Endothelial cell of umbilical vein (primary cell): ENCODE results near the gene UPF2. TPM values are rescaled to one million over a fixed set of nuclear protein-coding genes. Genes with fewer than 3 reads are reported as not detected.

Experiments used
- BruUV-seq: library from RNA; stranded (reverse); fragments of 400-500 nt; replicated peaks from 2 replicates; lab custom pipeline; 2021; lab: Mats Ljungman, UMichigan
- CTCF ChIA-PET: fragments of 300-600, 350-600 bp; sonication (Branson Sonifier 250); formaldehyde crosslinking; loops from one replicate; lab custom pipeline; 2021; ENCODE audit warnings: antibody characterized with exemption, inconsistent platforms; lab: Charles Lee
- POLR2A ChIA-PET: fragments of 300-600, 350-600 bp; sonication (Branson Sonifier 250); formaldehyde crosslinking; loops from one replicate; lab custom pipeline; 2021; ENCODE audit warnings: antibody characterized with exemption, inconsistent platforms; lab: Charles Lee
- DNase-seq: peaks from one replicate; pipeline ENCODE4 v3.0.0-alpha.2; 2011; ENCODE audit warnings: low read depth, low spot score
- FAIRE-seq: peaks from 2 replicates; lab custom pipeline; 2011; peaks lifted over from hg19 to GRCh38; lab: Jason Lieb, UNC
- H2AFZ ChIP-seq: 2 replicates; pipeline ENCODE4 v1.6.0; 2012; ENCODE audit warnings: low read depth, low read length, control low read depth, inconsistent platforms
- H3K27ac ChIP-seq: 2 replicates; pipeline ENCODE4 v1.5.1; 2011; ENCODE audit warnings: low read depth, mild to moderate bottlenecking, control low read depth, low read length, moderate library complexity; ENCODE audit not compliant: insufficient read depth
- H3K27me3 ChIP-seq, 2 experiments: 2 replicates each; pipeline versions ENCODE4 v1.6.0 to v1.6.1; 2011; ENCODE audit warnings: low read length in 2 of 2, mixed read lengths in 1 of 2; ENCODE audit not compliant: control insufficient read depth in 2 of 2, insufficient read depth in 2 of 2
- H3K36me3 ChIP-seq, 2 experiments: 2 replicates in 1 of 2; 3 replicates in 1 of 2; pipeline ENCODE4 v1.5.1; 2011; ENCODE audit warnings: low read length in 2 of 2, mild to moderate bottlenecking in 1 of 2, moderate library complexity in 1 of 2; ENCODE audit not compliant: control insufficient read depth in 2 of 2, insufficient read depth in 2 of 2; ENCODE audit errors: extremely low read depth in 1 of 2
- H3K4me1 ChIP-seq: 3 replicates; pipeline ENCODE4 v1.5.1; 2011; ENCODE audit warnings: mild to moderate bottlenecking, low read length; ENCODE audit not compliant: control insufficient read depth, insufficient read depth; ENCODE audit errors: extremely low read depth
- H3K4me2 ChIP-seq: 2 replicates; pipeline ENCODE4 v1.6.1; 2011; ENCODE audit warnings: low read length, control low read depth, mixed read lengths; ENCODE audit not compliant: insufficient read depth
- H3K4me3 ChIP-seq, 3 experiments: fragments of 200-600 bp in 1 of 3; sonication (generic), shearing (Covaris generic) in 1 of 3; replicated peaks in 1 of 3; 2 replicates each; pipeline ENCODE4 v1.5.1; 2011 to 2016; ENCODE audit warnings: control low read depth in 3 of 3, low read length in 3 of 3, mild to moderate bottlenecking in 2 of 3, inconsistent platforms in 1 of 3, low read depth in 1 of 3, moderate library complexity in 1 of 3; ENCODE audit not compliant: insufficient read depth in 1 of 3
- H3K79me2 ChIP-seq: 2 replicates; pipeline ENCODE4 v1.6.0; 2012; ENCODE audit warnings: low read length, inconsistent platforms; ENCODE audit not compliant: control insufficient read depth, insufficient read depth
- H3K9ac ChIP-seq: replicated peaks from 2 replicates; pipeline ENCODE3; 2011; ENCODE audit warnings: low read length, control low read depth; ENCODE audit not compliant: insufficient read depth; ENCODE audit errors: extremely low read depth
- H3K9me1 ChIP-seq: replicated peaks from 3 replicates; pipeline ENCODE4 v1.6.0; 2011; ENCODE audit warnings: mild to moderate bottlenecking, low read length; ENCODE audit not compliant: control insufficient read depth, insufficient read depth; ENCODE audit errors: extremely low read depth
- H3K9me3 ChIP-seq: replicated peaks from 2 replicates; pipeline ENCODE4 v1.5.1; 2012; ENCODE audit warnings: low read length, inconsistent platforms; ENCODE audit not compliant: control insufficient read depth, insufficient read depth
- H4K20me1 ChIP-seq: replicated peaks from 2 replicates; pipeline ENCODE3; 2011; ENCODE audit warnings: mild to moderate bottlenecking, low read length; ENCODE audit not compliant: control insufficient read depth, insufficient read depth; ENCODE audit errors: extremely low read depth
- EZH2 ChIP-seq: IDR thresholded peaks from 2 replicates; pipeline ENCODE4 v1.6.1; 2012; ENCODE audit warnings: borderline replicate concordance, low read depth, mild to moderate bottlenecking, moderate library complexity, low read length, inconsistent platforms; ENCODE audit not compliant: severe bottlenecking
- FOS ChIP-seq: IDR thresholded peaks from 2 replicates; pipeline ENCODE4 v1.6.1; 2011; ENCODE audit warnings: mild to moderate bottlenecking, low read length, moderate library complexity, borderline replicate concordance; ENCODE audit not compliant: insufficient read depth
- GATA2 ChIP-seq: IDR thresholded peaks from 2 replicates; pipeline ENCODE4 v1.7.0; 2011; ENCODE audit warnings: low read depth, mild to moderate bottlenecking, moderate library complexity, mixed read lengths, low read length; ENCODE audit not compliant: insufficient read length, insufficient read depth
- JUN ChIP-seq: IDR thresholded peaks from 2 replicates; pipeline ENCODE4 v1.6.1; 2011; ENCODE audit warnings: borderline replicate concordance, low read depth; ENCODE audit not compliant: insufficient read length, insufficient read depth
- MAX ChIP-seq: IDR thresholded peaks from 2 replicates; pipeline ENCODE4 v1.6.1; 2011; ENCODE audit not compliant: insufficient read depth, insufficient read length
- MYC ChIP-seq: IDR thresholded peaks from one replicate; pipeline ENCODE4 v1.6.1; 2011; ENCODE audit warnings: mild to moderate bottlenecking, low read depth, low read length
- POLR2A ChIP-seq: IDR thresholded peaks from 2 replicates; pipeline ENCODE4 v1.6.1; 2012; ENCODE audit warnings: low read depth, mild to moderate bottlenecking, control low read depth, low read length
- POLR2AphosphoS5 ChIP-seq: IDR thresholded peaks from 2 replicates; pipeline ENCODE4 v1.6.1; 2012; ENCODE audit warnings: low read depth, mild to moderate bottlenecking, control low read depth, low read length, moderate library complexity; ENCODE audit not compliant: insufficient read depth
- dilution Hi-C: fragments of 300-500 bp; cut with MboI; formaldehyde crosslinking; loops from one replicate; pipeline ENCODE4 v1.15.0; 2019; ENCODE audit warnings: low sequenced_read_pairs; ENCODE audit not compliant: extremely low pct_ligation_motif_present
- intact Hi-C: fragments of 100-400 bp; cut with micrococcal nuclease; formaldehyde crosslinking; loops from one replicate; pipeline ENCODE4 v1.10.0; 2022
- polyA plus RNA-seq, 4 experiments: library from polyadenylated mRNA; depleted of rRNA in 3 of 4; stranded (reverse) in 3 of 4; unstranded in 1 of 4; fragments of >200 nt; gene quantifications; 2 replicates each; pipeline versions ENCODE4 v1.2.1 to v1.2.3, GENCODE V29; 2011 to 2012; ENCODE audit warnings: missing spikeins in 1 of 4
- total RNA-seq: library from RNA; stranded (reverse); gene quantifications from 2 replicates; pipeline ENCODE4 v1.2.3, GENCODE V29; 2021
- TF ChIP-seq, protein P1 (sequence below), 2 donors: IDR thresholded peaks; 1 replicate in 1 of 2; 2 replicates in 1 of 2; pipeline ENCODE4 v1.5.1; 2011; ENCODE audit warnings: low read length in 2 of 2, mild to moderate bottlenecking in 2 of 2, moderate library complexity in 2 of 2, control low read depth in 1 of 2, inconsistent platforms in 1 of 2, low read depth in 1 of 2; ENCODE audit not compliant: insufficient read depth in 1 of 2; ENCODE audit errors: extremely low read depth in 1 of 2

UPF2 gene
- total and polyA plus RNA-seq, 2 donors (not counting 3 experiments of a cell fraction or from before 2014, with no cell fraction given): 4.8 to 27.7 TPM

GRCh38 chr10:11910102-11910501 lies 132.5 kb downstream of the UPF2 start:
- no peaks in the 10 kb centered on the region for H3K27me3 ChIP-seq
- H3K79me2 ChIP-seq: no peaks in the 10 kb centered on the region
- no peak overlapping the region for H2AFZ ChIP-seq
- no TSS peak for BruUV-seq
- H3K36me3 ChIP-seq: no peaks in the 10 kb centered on the region
- intact Hi-C loops (no loop called here), dilution Hi-C loops (no loop called here)
- DNase-seq (no peak), FAIRE-seq (no peak)
- H3K4me1 ChIP-seq: no peaks in the 10 kb centered on the region
- no peaks in the 10 kb centered on the region for H3K9me1 ChIP-seq
- H3K4me3 ChIP-seq: no peak overlapping the region
- H3K9me3 ChIP-seq: no peaks in the 10 kb centered on the region
- no peak overlapping the region for H3K9ac ChIP-seq
- no peak overlapping the region for H3K4me2 ChIP-seq
- no peak overlapping the region for H3K27ac ChIP-seq
- no peak for TF ChIP-seq FOS
- TF ChIP-seq GATA2: no peak
- TF ChIP-seq MYC: no peak
- no peak for TF ChIP-seq POLR2AphosphoS5
- TF ChIP-seq MAX: no peak
- TF ChIP-seq, protein P1, sequence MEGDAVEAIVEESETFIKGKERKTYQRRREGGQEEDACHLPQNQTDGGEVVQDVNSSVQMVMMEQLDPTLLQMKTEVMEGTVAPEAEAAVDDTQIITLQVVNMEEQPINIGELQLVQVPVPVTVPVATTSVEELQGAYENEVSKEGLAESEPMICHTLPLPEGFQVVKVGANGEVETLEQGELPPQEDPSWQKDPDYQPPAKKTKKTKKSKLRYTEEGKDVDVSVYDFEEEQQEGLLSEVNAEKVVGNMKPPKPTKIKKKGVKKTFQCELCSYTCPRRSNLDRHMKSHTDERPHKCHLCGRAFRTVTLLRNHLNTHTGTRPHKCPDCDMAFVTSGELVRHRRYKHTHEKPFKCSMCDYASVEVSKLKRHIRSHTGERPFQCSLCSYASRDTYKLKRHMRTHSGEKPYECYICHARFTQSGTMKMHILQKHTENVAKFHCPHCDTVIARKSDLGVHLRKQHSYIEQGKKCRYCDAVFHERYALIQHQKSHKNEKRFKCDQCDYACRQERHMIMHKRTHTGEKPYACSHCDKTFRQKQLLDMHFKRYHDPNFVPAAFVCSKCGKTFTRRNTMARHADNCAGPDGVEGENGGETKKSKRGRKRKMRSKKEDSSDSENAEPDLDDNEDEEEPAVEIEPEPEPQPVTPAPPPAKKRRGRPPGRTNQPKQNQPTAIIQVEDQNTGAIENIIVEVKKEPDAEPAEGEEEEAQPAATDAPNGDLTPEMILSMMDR (IDR thresholded peaks at IDR 0.05; ENCODE audit: extremely low read depth in 1 of 2, insufficient read depth in 1 of 2, low read depth in 1 of 2, low read length in 2 of 2): no peak
- TF ChIP-seq POLR2A: no peak
- TF ChIP-seq JUN: no peak
- no peak for TF ChIP-seq EZH2
- POLR2A ChIA-PET: no interaction called here
- H4K20me1 ChIP-seq: no peaks in the 10 kb centered on the region
- CTCF ChIA-PET: no interaction called here
